DMS53 (cell line): ENCODE data around the gene FKBP1C.
"Not testable (repeated sequence)": the region's sequence is repeated elsewhere in the genome, so short reads cannot be mapped to it uniquely, and the experiment has no call there.

Experiments used
- DNase-seq: peaks from one replicate; lab custom pipeline; 2025; lab: John Stamatoyannopoulos, UW

The FKBP1C gene

GRCh38 chr6:63211343-63211742 is at the start of gene FKBP1C:
TSS of gene FKBP1C (plus strand) at chr6:63211469.
- not testable (repeated sequence) for DNase-seq

GRCh38 chr6:63164047-63164803 is 47.0 kb upstream of the FKBP1C start:
- DNase-seq, result not testable (repeated sequence)

GRCh38 chr6:63174173-63174572 is 37.1 kb upstream of the FKBP1C start:
- DNase-seq, result no peak

GRCh38 chr6:63176181-63176580 is 35.1 kb upstream of the FKBP1C start:
- no peak for DNase-seq

- DNase-seq, result no peak
Observed at GRCh38 chr6:63180367-63180766, 30.9 kb upstream of the FKBP1C start.

GRCh38 chr6:63186970-63187369 is 24.3 kb upstream of the FKBP1C start:
- no peak for DNase-seq

GRCh38 chr6:63188828-63189227 is 22.4 kb upstream of the FKBP1C start:
- DNase-seq, result no peak

GRCh38 chr6:63193324-63193723 is 17.9 kb upstream of the FKBP1C start:
- no peak for DNase-seq

GRCh38 chr6:63197741-63198140 is 13.5 kb upstream of the FKBP1C start:
- no peak for DNase-seq

- DNase-seq, result peak; percentile 35
Observed at GRCh38 chr6:63213325-63213724, 2.1 kb downstream of the FKBP1C start.

- DNase-seq, result no peak
Observed at GRCh38 chr6:63214816-63215215, 3.5 kb downstream of the FKBP1C start.

- DNase-seq, result peak; percentile 58
Observed at GRCh38 chr6:63224179-63224578, 12.9 kb downstream of the FKBP1C start.

- peak; percentile 91 for DNase-seq
Observed at GRCh38 chr6:63225987-63226386, 14.7 kb downstream of the FKBP1C start.

- not testable (repeated sequence) for DNase-seq
Observed at GRCh38 chr6:63227928-63228894, 16.9 kb downstream of the FKBP1C start.

GRCh38 chr6:63230027-63230426 is 18.8 kb downstream of the FKBP1C start:
- not testable (repeated sequence) for DNase-seq

- not testable (repeated sequence) for DNase-seq
Observed at GRCh38 chr6:63230511-63230910, 19.2 kb downstream of the FKBP1C start.

- no peak for DNase-seq
Observed at GRCh38 chr6:63236398-63236817, 25.1 kb downstream of the FKBP1C start.

GRCh38 chr6:63245420-63245819 is 34.2 kb downstream of the FKBP1C start:
- DNase-seq, result peak; percentile 63

GRCh38 chr6:63245909-63246308 is 34.6 kb downstream of the FKBP1C start:
- DNase-seq, result peak; percentile 73

GRCh38 chr6:63246581-63246980 is 35.3 kb downstream of the FKBP1C start:
- no peak for DNase-seq

- DNase-seq, result no peak
Observed at GRCh38 chr6:63249875-63250482, 38.7 kb downstream of the FKBP1C start.

- no peak for DNase-seq
Observed at GRCh38 chr6:63259153-63259552, 47.9 kb downstream of the FKBP1C start.
